ENCODE data around the gene RAD51B.

The RAD51B gene

GRCh38 chr14:68244262-68244980 is 424.8 kb downstream of the RAD51B start:
- TF ChIP-seq POLR2AphosphoS5 (IDR thresholded peaks at IDR 0.05; ENCODE audit: low read depth, low read length) = no peak
- TF ChIP-seq POLR2A (IDR thresholded peaks at IDR 0.05; ENCODE audit: low read depth, low read length) = no peak
- no peak for TF ChIP-seq TAF1 (IDR thresholded peaks at IDR 0.05; ENCODE audit: borderline replicate concordance, low read depth, low read length)

GRCh38 chr14:68245146-68246073 is 425.8 kb downstream of the RAD51B start:
- FAIRE-seq (no peak), DNase-seq (ENCODE audit: insufficient read length) (no peak)
- TF ChIP-seq TAF1 (IDR thresholded peaks at IDR 0.05; ENCODE audit: borderline replicate concordance, low read depth, low read length) = no peak
- TF ChIP-seq POLR2A (IDR thresholded peaks at IDR 0.05; ENCODE audit: low read depth, low read length) = no peak
- no peak for TF ChIP-seq POLR2AphosphoS5 (IDR thresholded peaks at IDR 0.05; ENCODE audit: low read depth, low read length)

More at GRCh38 chr14:68244262-68244980, 424.8 kb downstream of the RAD51B start:
- DNase-seq (ENCODE audit: insufficient read length) = no peak
- no peak for FAIRE-seq

- no peak for TF ChIP-seq TAF1 (IDR thresholded peaks at IDR 0.05; ENCODE audit: borderline replicate concordance, low read depth, low read length)
- TF ChIP-seq POLR2AphosphoS5 (IDR thresholded peaks at IDR 0.05; ENCODE audit: low read depth, low read length) = no peak
- no peak for TF ChIP-seq POLR2A (IDR thresholded peaks at IDR 0.05; ENCODE audit: low read depth, low read length)
- FAIRE-seq (no peak), DNase-seq (ENCODE audit: insufficient read length) (no peak)
Measured at GRCh38 chr14:68246074-68246785, 426.7 kb downstream of the RAD51B start.

GRCh38 chr14:68246786-68247105 is 427.2 kb downstream of the RAD51B start:
- FAIRE-seq = no peak
- no peak for DNase-seq (ENCODE audit: insufficient read length)
- no peak for TF ChIP-seq TAF1 (IDR thresholded peaks at IDR 0.05; ENCODE audit: borderline replicate concordance, low read depth, low read length)
- TF ChIP-seq POLR2AphosphoS5 (IDR thresholded peaks at IDR 0.05; ENCODE audit: low read depth, low read length) = no peak
- no peak for TF ChIP-seq POLR2A (IDR thresholded peaks at IDR 0.05; ENCODE audit: low read depth, low read length)

GRCh38 chr14:68247274-68247673 is 427.7 kb downstream of the RAD51B start:
- FAIRE-seq = no peak
- DNase-seq (ENCODE audit: insufficient read length) = no peak
- TF ChIP-seq POLR2A (IDR thresholded peaks at IDR 0.05; ENCODE audit: low read depth, low read length) (no peak), TAF1 (IDR thresholded peaks at IDR 0.05; ENCODE audit: borderline replicate concordance, low read depth, low read length) (no peak), POLR2AphosphoS5 (IDR thresholded peaks at IDR 0.05; ENCODE audit: low read depth, low read length) (no peak)

GRCh38 chr14:68247676-68248268 is 428.2 kb downstream of the RAD51B start:
- TF ChIP-seq POLR2AphosphoS5 (IDR thresholded peaks at IDR 0.05; ENCODE audit: low read depth, low read length) (no peak), TAF1 (IDR thresholded peaks at IDR 0.05; ENCODE audit: borderline replicate concordance, low read depth, low read length) (no peak), POLR2A (IDR thresholded peaks at IDR 0.05; ENCODE audit: low read depth, low read length) (no peak)
- FAIRE-seq = no peak
- DNase-seq (ENCODE audit: insufficient read length) = no peak

- FAIRE-seq (peak; percentile 91), DNase-seq (ENCODE audit: insufficient read length) (no peak)
Measured at GRCh38 chr14:68248481-68249255, 429.1 kb downstream of the RAD51B start.

GRCh38 chr14:68249661-68250451 is 430.3 kb downstream of the RAD51B start:
- no peak for TF ChIP-seq TAF1 (IDR thresholded peaks at IDR 0.05; ENCODE audit: borderline replicate concordance, low read depth, low read length)
- no peak for TF ChIP-seq POLR2AphosphoS5 (IDR thresholded peaks at IDR 0.05; ENCODE audit: low read depth, low read length)
- no peak for TF ChIP-seq POLR2A (IDR thresholded peaks at IDR 0.05; ENCODE audit: low read depth, low read length)
- no peak for DNase-seq (ENCODE audit: insufficient read length)
- no peak for FAIRE-seq

More at GRCh38 chr14:68248481-68249255, 429.1 kb downstream of the RAD51B start:
- TF ChIP-seq TAF1 (IDR thresholded peaks at IDR 0.05; ENCODE audit: borderline replicate concordance, low read depth, low read length) = no peak
- TF ChIP-seq POLR2A (IDR thresholded peaks at IDR 0.05; ENCODE audit: low read depth, low read length) = no peak
- TF ChIP-seq POLR2AphosphoS5 (IDR thresholded peaks at IDR 0.05; ENCODE audit: low read depth, low read length) = no peak

- peak; percentile 66 for FAIRE-seq
- DNase-seq (ENCODE audit: insufficient read length) = no peak
Measured at GRCh38 chr14:68250927-68251768, 431.6 kb downstream of the RAD51B start.

More at GRCh38 chr14:68250927-68251768, 431.6 kb downstream of the RAD51B start:
- TF ChIP-seq TAF1 (IDR thresholded peaks at IDR 0.05; ENCODE audit: borderline replicate concordance, low read depth, low read length) (no peak), POLR2A (IDR thresholded peaks at IDR 0.05; ENCODE audit: low read depth, low read length) (no peak), POLR2AphosphoS5 (IDR thresholded peaks at IDR 0.05; ENCODE audit: low read depth, low read length) (no peak)

Measured in GM12892 (cell line).